Testis (tissue), 3 donors: Measurements from ENCODE around the gene HOXC4. TPM values are rescaled to one million over a fixed set of nuclear protein-coding genes. Genes with fewer than 3 reads are reported as not detected.

Experiments
- DNase-seq: peaks from one replicate; pipeline ENCODE4 v3.0.0-alpha.2; 2019
- H3K27ac ChIP-seq, 2 donors: fragments of 200-600 bp; sonication (generic); one replicate each; pipeline ENCODE4 v1.5.1; 2019
- H3K27me3 ChIP-seq: fragments of 200-600 bp; sonication (generic); one replicate; pipeline ENCODE4 v1.5.1; 2019
- H3K36me3 ChIP-seq: fragments of 200-600 bp; sonication (generic); one replicate; pipeline ENCODE4 v1.5.1; 2017; ENCODE audit warnings: low read depth; ENCODE audit errors: missing control alignments
- H3K4me1 ChIP-seq: fragments of 200-600 bp; sonication (generic); one replicate; pipeline ENCODE4 v1.5.1; 2019
- H3K4me3 ChIP-seq, 2 donors: fragments of 200-600 bp; sonication (generic); one replicate each; pipeline ENCODE4 v1.5.1; 2017 to 2019
- H3K9me3 ChIP-seq: fragments of 200-600 bp; sonication (generic); one replicate; pipeline ENCODE4 v1.5.1; 2017
- POLR2A ChIP-seq: fragments of 450-650 bp; IDR thresholded peaks from one replicate; pipeline ENCODE4 v1.6.1; 2017; ENCODE audit warnings: antibody characterized with exemption, mild to moderate bottlenecking, moderate library complexity
- WGBS, 2 donors: methylation state at CpG; one replicate each; pipeline ENCODE4 v1.1.5; 2018; 5-methylcytosine and 5-hydroxymethylcytosine counted together
- intact Hi-C: fragments of 100-400 bp; cut with DNase I; formaldehyde crosslinking; loops from one replicate; pipeline ENCODE4 v1.15.1; 2023; ENCODE audit warnings: low total_unique reads
- polyA plus RNA-seq: library from polyadenylated mRNA; stranded (reverse); fragments of 350-450 nt; fragmentation: Illumina TruSeq; extraction: RNeasy Lipid Tissue Mini Kit (QIAGEN cat#74804); gene quantifications from one replicate; pipeline ENCODE4 v1.2.3, GENCODE V29; 2014; ENCODE audit warnings: low read depth, low replicate concordance; ENCODE audit not compliant: insufficient read depth
- total RNA-seq, 2 donors: library from RNA; depleted of rRNA; stranded (reverse); fragments of >200 nt; gene quantifications; one replicate each; pipeline ENCODE4 v1.2.3, GENCODE V29; 2016
- TF ChIP-seq, protein P1 (sequence below), 3 experiments: fragments of 450-650 bp in 2 of 3; fragments of 200-600 bp in 1 of 3; sonication (generic) in 1 of 3; IDR thresholded peaks; one replicate each; pipeline ENCODE4 v1.5.1; 2016 to 2019; ENCODE audit warnings: antibody characterized with exemption in 3 of 3, mild to moderate bottlenecking in 2 of 3, moderate library complexity in 1 of 3

Gene HOXC4
- total and polyA plus RNA-seq, 3 donors from 2014 or later: 3.0 to 4.3 (median 3.1) TPM

DNA sequence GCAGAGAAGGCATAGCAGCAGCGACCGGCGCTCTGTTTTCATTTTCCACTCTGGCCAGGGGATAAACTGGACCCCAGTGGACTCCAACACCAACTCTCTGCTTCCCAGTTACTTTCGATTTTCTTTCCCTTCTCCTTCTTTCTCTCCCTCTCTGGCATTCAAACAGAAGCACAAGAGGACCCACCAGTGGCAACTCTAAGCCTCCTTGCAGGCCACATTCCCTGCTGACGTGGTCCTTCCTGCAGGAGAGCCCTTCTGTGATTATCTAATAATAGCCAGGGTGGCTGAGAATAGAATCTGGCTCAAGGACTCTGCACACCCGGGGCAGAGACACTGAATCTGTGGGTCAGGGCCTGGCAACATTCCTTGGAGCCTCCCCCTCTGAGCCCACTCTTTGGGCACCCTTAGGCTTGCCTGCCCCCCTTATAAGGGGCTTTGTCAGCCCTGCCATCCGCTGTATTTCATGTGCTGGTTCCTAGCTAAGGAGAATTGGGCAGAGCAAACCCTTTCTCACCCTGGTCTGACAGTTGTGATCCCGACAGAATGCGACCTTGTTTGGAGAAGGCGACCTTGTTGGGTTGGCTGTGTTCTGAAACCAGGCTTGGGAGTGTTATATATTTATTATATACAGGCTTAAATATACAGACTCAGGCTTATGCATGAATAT lies 33.6 kb upstream of the HOXC4 start:
- peak overlapping the region; percentile 51 to 72 for H3K4me3 ChIP-seq
- H3K27ac ChIP-seq: peak overlapping the region; percentile 89 to 95
- no peaks in the 10 kb centered on the region for H3K36me3 ChIP-seq
- WGBS, 2 donors: 9 to 16% methylated on average over 10 of the region's 10 CpGs
- intact Hi-C loops: no loop called here
- no peak for TF ChIP-seq POLR2A
- TF ChIP-seq, protein P1, sequence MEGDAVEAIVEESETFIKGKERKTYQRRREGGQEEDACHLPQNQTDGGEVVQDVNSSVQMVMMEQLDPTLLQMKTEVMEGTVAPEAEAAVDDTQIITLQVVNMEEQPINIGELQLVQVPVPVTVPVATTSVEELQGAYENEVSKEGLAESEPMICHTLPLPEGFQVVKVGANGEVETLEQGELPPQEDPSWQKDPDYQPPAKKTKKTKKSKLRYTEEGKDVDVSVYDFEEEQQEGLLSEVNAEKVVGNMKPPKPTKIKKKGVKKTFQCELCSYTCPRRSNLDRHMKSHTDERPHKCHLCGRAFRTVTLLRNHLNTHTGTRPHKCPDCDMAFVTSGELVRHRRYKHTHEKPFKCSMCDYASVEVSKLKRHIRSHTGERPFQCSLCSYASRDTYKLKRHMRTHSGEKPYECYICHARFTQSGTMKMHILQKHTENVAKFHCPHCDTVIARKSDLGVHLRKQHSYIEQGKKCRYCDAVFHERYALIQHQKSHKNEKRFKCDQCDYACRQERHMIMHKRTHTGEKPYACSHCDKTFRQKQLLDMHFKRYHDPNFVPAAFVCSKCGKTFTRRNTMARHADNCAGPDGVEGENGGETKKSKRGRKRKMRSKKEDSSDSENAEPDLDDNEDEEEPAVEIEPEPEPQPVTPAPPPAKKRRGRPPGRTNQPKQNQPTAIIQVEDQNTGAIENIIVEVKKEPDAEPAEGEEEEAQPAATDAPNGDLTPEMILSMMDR (IDR thresholded peaks at IDR 0.05): no peak
- no peaks in the 10 kb centered on the region for H3K27me3 ChIP-seq
- peak; percentile 58 for DNase-seq
- peaks cover 27% of the 10 kb centered on the region for H3K4me1 ChIP-seq
- H3K9me3 ChIP-seq: no peaks in the 10 kb centered on the region

DNA sequence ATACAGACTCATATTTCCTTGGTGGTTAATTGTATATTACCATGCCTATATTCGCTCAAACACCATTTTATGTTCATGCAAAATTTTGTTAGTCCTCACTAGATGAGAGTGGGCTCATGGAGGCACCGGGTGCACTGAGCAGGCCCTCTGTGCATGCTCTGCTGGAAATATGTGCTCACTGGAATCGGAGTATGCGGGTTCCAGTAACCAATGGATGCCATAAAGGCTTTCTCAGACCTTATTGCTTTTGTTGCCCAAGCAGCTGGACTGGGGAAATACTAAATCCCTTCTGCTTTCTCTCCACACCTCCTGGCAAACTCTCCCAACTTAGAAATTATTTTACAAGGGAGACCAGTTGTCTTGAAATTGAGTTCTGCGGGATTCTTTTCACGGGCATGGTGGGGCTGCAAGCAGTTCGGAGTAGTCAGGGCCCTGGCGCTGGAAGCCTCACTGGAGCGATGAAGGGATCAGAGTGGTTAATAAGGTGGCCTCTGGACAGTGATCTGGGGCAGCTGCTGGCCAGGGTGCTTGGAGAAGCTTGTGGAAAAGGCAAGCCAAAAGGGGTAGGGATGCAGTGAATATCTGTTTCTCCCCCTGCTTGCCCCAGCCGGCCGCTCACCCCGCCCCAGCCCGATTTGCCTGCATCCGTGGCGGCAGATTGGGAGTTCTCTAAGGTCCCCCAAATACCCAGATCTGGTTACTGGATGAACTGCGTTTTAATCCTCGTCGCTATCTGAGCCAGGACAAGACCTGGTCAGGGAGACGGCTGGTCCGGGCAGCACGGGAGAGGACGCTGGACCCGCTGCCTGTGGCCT lies 32.8 kb upstream of the HOXC4 start:
- intact Hi-C loops: no loop called here
- peak overlapping the region in 1 of 2 donors; percentile 72 for H3K4me3 ChIP-seq
- no peak for DNase-seq
- 51 to 52% methylated on average over 23 of the region's 23 CpGs for WGBS, 2 donors
- H3K36me3 ChIP-seq: no peaks in the 10 kb centered on the region
- H3K4me1 ChIP-seq: peaks cover 27% of the 10 kb centered on the region
- H3K9me3 ChIP-seq: no peaks in the 10 kb centered on the region
- no peaks in the 10 kb centered on the region for H3K27me3 ChIP-seq
- peak overlapping the region; percentile 62 to 89 for H3K27ac ChIP-seq
- TF ChIP-seq, protein P1 (IDR thresholded peaks at IDR 0.05): no peak
- TF ChIP-seq POLR2A: no peak

DNA sequence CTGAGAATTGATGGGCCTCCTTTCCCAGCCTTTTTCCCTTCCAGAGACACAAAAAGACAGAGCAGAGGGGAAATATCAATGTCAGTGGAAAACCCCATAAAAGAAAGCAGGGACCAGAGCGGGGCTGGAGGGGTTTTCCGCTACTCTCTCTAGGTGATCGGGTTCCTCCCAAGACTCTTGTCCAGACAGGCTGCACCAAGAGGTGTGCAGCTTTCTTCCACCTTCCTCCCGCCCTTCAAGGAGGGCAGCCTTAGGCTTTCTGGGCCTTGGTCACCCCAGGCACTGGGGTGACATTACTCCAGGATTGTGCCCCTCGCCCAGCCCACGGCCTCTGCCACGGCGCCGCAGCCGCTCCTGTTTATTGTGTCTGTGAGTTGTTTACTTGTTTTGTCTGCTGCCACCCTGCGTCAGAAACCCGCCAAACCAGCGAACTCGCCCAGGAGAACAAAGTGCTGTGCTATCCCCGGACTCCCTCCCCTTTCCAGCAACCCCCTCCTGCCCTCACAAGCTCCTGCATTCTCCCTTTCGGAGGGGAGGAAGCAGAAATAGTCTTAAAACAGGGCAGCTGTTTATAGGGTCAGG lies 32.1 kb upstream of the HOXC4 start:
- H3K9me3 ChIP-seq: no peaks in the 10 kb centered on the region
- peaks cover 27% of the 10 kb centered on the region for H3K4me1 ChIP-seq
- intact Hi-C loops: no loop called here
- DNase-seq: no peak
- peak overlapping the region in 1 of 2 donors; percentile 72 for H3K4me3 ChIP-seq
- 38 to 45% methylated on average over 16 of the region's 16 CpGs for WGBS, 2 donors
- H3K27ac ChIP-seq: peak overlapping the region; percentile 62 to 82
- no peaks in the 10 kb centered on the region for H3K27me3 ChIP-seq
- H3K36me3 ChIP-seq: no peaks in the 10 kb centered on the region
- no peak for TF ChIP-seq POLR2A
- TF ChIP-seq, protein P1 (IDR thresholded peaks at IDR 0.05): peak in 1 of 3 experiments; percentile 20

DNA sequence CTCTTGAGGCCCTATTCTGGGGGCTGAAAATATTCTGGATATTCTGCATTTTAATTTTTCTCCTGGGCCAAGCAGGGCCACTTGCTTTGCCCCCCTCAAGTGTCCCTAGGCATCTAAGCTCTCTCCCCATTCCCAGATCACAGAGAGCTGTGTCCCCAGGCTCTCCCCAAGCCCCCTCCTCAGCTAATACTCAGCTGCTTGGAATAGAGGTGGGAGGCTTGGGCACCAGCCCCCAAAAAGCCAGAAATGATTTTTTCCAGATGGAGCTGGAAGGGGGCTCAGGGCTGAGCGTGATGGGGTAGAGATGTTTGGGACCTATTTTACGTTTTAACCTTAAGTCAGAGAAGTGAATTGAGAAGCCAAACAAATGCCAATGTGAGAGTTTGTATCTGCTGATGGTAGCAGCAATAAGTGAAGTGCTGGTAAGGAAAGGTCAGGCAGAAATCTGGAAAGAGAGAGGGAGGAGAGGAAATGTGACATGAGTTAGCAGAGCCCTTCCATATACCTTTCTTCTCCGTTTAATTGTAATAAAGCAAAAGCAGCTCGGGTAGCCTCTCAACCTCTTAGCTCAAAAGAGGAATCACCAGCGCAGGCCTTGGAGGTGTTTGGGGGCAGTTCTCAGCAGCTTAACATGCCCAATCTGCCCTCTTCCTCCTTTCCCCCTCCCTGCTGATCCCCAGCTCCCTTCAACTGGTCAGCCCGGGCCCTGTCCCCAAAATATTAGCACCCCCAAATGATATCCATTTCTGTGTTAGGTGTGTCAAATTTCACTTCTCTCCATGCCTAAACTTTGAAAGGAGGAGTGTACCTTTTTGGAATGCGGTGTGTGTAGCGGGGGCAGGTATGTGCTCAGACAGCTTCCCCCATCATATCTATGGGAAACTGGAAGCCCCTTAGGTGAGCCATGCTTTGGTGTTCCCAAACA lies 30.4 kb upstream of the HOXC4 start:
- H3K27ac ChIP-seq: peak overlapping the region; percentile 63 to 82
- H3K4me1 ChIP-seq: peaks cover 36% of the 10 kb centered on the region
- intact Hi-C loops: no loop called here
- no peaks in the 10 kb centered on the region for H3K27me3 ChIP-seq
- DNase-seq: no peak
- WGBS, 2 donors: 55 to 67% methylated on average over 8 of the region's 8 CpGs
- no peak overlapping the region for H3K4me3 ChIP-seq
- no peak for TF ChIP-seq POLR2A
- TF ChIP-seq, protein P1 (IDR thresholded peaks at IDR 0.05): no peak
- no peaks in the 10 kb centered on the region for H3K36me3 ChIP-seq
- H3K9me3 ChIP-seq: no peaks in the 10 kb centered on the region
